AG09319 (cell line): ENCODE measurements around the gene DCHS1.

Source experiments
- DNase-seq: peaks from one replicate; pipeline ENCODE4 v3.0.0-alpha.2; 2010; ENCODE audit warnings: low read depth; ENCODE audit errors: extremely low read depth
- CTCF ChIP-seq: IDR thresholded peaks from 2 replicates; pipeline ENCODE4 v1.5.1; 2011; ENCODE audit warnings: low read depth, mild to moderate bottlenecking, inconsistent platforms, low read length, moderate library complexity

The DCHS1 gene

GRCh38 chr11:6657346-6657745 is 1.7 kb upstream of the DCHS1 start:
- no peak for TF ChIP-seq CTCF
- no peak for DNase-seq

DNA sequence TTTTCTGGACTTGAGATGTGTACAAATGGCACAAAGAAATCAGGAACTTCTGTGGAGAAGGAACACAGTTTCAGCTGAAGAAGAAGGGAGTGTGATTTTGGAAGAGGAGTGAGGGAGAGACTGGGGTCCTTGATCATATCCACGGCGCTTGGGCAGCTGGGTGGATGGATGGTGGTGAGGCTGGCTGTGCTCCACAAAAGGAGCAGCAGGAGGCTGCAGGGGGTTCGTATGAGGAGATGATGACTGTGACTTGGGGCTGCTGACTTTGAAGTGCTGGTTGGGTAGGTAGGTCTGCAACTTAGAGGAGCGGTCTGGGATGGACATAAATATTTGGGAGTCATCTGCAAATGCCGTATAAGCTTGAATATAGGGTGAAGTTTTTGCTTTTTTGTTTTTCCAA is 1.3 kb upstream of the DCHS1 start:
- TF ChIP-seq CTCF = no peak
- no peak for DNase-seq

GRCh38 chr11:6656584-6656915 is 941 bp upstream of the DCHS1 start:
- TF ChIP-seq CTCF = no peak
- DNase-seq = no peak

GRCh38 chr11:6655020-6655789 is 404 bp downstream of the DCHS1 start:
- DNase-seq = no peak

GRCh38 chr11:6654281-6655019 is 1.2 kb downstream of the DCHS1 start:
- DNase-seq = no peak
- no peak for TF ChIP-seq CTCF

More at GRCh38 chr11:6655020-6655789, 404 bp downstream of the DCHS1 start:
- no peak for TF ChIP-seq CTCF

DNA sequence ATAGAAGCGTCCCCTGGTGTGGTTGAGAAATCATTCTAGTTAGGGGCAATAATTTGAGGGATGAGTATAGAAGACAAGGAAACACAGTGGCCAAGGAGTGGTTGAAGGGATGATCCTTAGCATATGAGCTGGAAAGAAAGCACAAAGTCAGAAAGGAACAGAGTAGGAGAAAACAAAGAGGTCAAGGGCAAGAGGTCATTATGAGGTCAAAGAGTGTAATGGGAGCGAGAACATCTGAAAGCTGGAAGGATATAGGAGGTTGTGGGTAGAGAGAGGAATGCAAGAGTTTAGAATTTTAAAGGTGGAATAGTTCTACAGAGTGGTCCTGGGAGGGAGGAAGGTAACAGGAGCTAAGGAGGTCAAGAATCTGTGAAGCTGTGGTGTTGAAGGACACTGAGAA is 2.0 kb downstream of the DCHS1 start:
- no peak for TF ChIP-seq CTCF
- DNase-seq = no peak

DNA sequence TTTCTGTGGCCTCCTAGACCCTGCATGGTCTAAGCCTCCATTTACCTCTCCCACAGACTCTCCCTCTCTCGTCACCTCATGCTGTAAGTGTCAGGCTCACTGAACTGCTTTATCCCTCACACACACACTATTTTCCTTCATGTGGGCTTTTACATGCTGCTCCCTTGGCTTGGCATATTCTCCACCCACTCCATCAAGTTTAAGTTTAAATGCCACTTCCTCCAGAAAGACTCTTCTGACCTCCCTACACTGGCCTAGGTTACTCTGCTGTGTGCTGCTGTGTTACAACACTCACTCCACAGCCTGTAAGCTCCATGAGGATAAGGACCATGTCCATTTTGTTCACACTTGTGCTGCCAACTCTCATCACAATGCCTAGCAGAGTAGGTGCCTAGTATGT is 2.5 kb downstream of the DCHS1 start:
- DNase-seq = no peak
- no peak for TF ChIP-seq CTCF
